Measurements from ENCODE around the gene ANO6.

The ANO6 gene

GRCh38 chr12:45400991-45401390 is 185.1 kb downstream of the ANO6 start:
- no peak for FAIRE-seq
- DNase-seq (ENCODE audit: insufficient read length, low spot score), result no peak
- TF ChIP-seq POLR2AphosphoS5 (IDR thresholded peaks at IDR 0.05; ENCODE audit: low read depth, low read length) (no peak), SPI1 (IDR thresholded peaks at IDR 0.05; ENCODE audit: low read depth, low read length) (no peak), POLR2A (IDR thresholded peaks at IDR 0.05; ENCODE audit: low read depth, low read length) (no peak), PAX5 (IDR thresholded peaks at IDR 0.05; ENCODE audit: insufficient read depth, low read length, severe bottlenecking) (no peak)

DNA sequence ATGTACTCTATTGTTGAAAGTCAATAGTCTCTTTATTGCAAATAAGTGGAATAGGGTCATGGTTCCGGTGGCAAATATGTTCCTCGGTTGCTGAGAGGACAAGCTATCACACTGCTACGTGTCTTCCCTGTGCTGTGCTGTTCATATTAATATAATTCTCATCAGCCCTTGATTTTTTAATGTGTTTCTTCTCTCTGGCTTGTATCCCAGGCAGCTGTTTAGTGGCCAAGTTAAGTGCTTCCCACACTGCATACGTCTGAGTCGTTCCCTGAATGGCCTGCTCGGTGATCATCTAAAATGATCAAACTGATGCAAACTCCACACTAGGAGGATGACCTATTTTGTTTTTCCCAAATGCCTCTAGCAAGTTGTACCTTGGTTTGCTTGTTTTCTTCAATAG is 186.4 kb downstream of the ANO6 start:
- TF ChIP-seq POU2F2 (IDR thresholded peaks at IDR 0.05; ENCODE audit: low read depth, low read length) (no peak), TAF1 (IDR thresholded peaks at IDR 0.05; ENCODE audit: low read depth, low read length) (no peak), SPI1 (IDR thresholded peaks at IDR 0.05; ENCODE audit: low read depth, low read length) (no peak), POLR2AphosphoS5 (IDR thresholded peaks at IDR 0.05; ENCODE audit: low read depth, low read length) (no peak), POLR2A (IDR thresholded peaks at IDR 0.05; ENCODE audit: low read depth, low read length) (no peak), PAX5 (IDR thresholded peaks at IDR 0.05; ENCODE audit: insufficient read depth, low read length, severe bottlenecking) (no peak)
- DNase-seq (ENCODE audit: insufficient read length, low spot score) (no peak), FAIRE-seq (no peak)

- TF ChIP-seq POLR2AphosphoS5 (IDR thresholded peaks at IDR 0.05; ENCODE audit: low read depth, low read length) (no peak), POU2F2 (IDR thresholded peaks at IDR 0.05; ENCODE audit: low read depth, low read length) (no peak), SPI1 (IDR thresholded peaks at IDR 0.05; ENCODE audit: low read depth, low read length) (no peak), PAX5 (IDR thresholded peaks at IDR 0.05; ENCODE audit: insufficient read depth, low read length, severe bottlenecking) (no peak)
- no peak for FAIRE-seq
- no peak for DNase-seq (ENCODE audit: insufficient read length, low spot score)
Measured at GRCh38 chr12:45406988-45407850, 191.3 kb downstream of the ANO6 start.

DNA sequence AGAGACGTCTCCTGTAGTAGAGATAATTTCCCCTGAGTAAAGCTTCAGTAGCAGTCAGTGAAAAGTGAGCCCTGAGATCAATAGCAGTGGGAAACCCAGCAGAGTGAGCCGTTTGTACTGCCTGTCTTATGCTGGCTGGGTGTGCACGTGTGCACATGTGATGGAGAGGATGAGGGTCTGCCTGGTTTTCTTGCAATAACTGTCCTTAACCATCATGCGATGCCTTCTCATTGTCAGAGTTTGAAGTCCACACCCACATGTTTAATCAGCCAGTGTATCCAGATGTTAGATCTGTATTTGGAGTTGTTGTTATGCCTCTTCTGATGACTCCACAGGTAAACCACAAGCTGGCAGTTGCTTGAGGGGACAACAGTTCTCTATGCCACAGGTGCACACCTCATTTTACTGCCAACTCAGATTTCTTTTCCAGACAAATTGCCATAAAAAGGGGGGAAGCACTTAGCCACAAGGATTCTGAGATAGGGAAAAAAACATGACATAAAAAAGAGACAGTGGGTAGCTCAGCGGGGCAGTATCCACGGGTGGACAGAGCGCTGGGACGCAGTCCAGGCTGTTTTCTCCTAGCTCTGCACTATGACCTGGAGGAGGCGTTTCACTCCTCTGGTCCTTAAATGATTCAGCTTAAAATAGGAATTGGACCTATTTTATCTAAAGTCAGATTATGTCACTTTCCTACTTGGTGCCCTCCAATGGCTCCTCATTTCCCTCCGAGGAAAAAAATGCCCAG is 192.3 kb downstream of the ANO6 start:
- TF ChIP-seq SPI1 (IDR thresholded peaks at IDR 0.05; ENCODE audit: low read depth, low read length) (no peak), POU2F2 (IDR thresholded peaks at IDR 0.05; ENCODE audit: low read depth, low read length) (no peak), POLR2AphosphoS5 (IDR thresholded peaks at IDR 0.05; ENCODE audit: low read depth, low read length) (no peak), TAF1 (IDR thresholded peaks at IDR 0.05; ENCODE audit: low read depth, low read length) (no peak), PAX5 (IDR thresholded peaks at IDR 0.05; ENCODE audit: insufficient read depth, low read length, severe bottlenecking) (no peak), POLR2A (IDR thresholded peaks at IDR 0.05; ENCODE audit: low read depth, low read length) (no peak)
- no peak for FAIRE-seq
- DNase-seq (ENCODE audit: insufficient read length, low spot score), result no peak

- TF ChIP-seq TAF1 (IDR thresholded peaks at IDR 0.05; ENCODE audit: low read depth, low read length) (no peak), POU2F2 (IDR thresholded peaks at IDR 0.05; ENCODE audit: low read depth, low read length) (no peak), POLR2A (IDR thresholded peaks at IDR 0.05; ENCODE audit: low read depth, low read length) (no peak), SPI1 (IDR thresholded peaks at IDR 0.05; ENCODE audit: low read depth, low read length) (no peak)
- no peak for FAIRE-seq
- DNase-seq (ENCODE audit: insufficient read length, low spot score), result no peak
Measured at GRCh38 chr12:45408729-45409114, 192.8 kb downstream of the ANO6 start.

DNA sequence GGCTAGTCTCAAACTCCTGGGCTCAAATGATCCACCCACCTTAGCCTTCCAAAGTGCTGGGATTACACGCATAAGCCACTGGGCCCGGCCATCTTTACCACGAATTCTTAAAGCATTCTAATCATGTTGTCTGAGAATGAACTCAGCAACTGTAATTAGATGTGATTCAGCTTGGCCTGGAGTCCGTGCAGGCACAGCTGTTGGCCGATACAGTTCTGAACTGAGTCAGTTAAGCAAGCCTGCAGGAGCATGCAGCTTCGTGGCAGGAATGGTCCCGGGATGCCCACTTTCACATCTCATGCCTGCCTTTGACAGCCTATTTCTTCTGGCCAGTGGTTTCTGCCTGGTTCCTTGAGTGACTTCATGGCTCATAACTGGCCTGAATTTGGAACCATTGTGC is 194.1 kb downstream of the ANO6 start:
- no peak for TF ChIP-seq POU2F2 (IDR thresholded peaks at IDR 0.05; ENCODE audit: low read depth, low read length)
- no peak for TF ChIP-seq TAF1 (IDR thresholded peaks at IDR 0.05; ENCODE audit: low read depth, low read length)
- TF ChIP-seq POLR2A (IDR thresholded peaks at IDR 0.05; ENCODE audit: low read depth, low read length), result no peak
- no peak for TF ChIP-seq SPI1 (IDR thresholded peaks at IDR 0.05; ENCODE audit: low read depth, low read length)
- no peak for FAIRE-seq
- DNase-seq (ENCODE audit: insufficient read length, low spot score), result no peak

- TF ChIP-seq POLR2AphosphoS5 (IDR thresholded peaks at IDR 0.05; ENCODE audit: low read depth, low read length) (no peak), PAX5 (IDR thresholded peaks at IDR 0.05; ENCODE audit: insufficient read depth, low read length, severe bottlenecking) (no peak), POLR2A (IDR thresholded peaks at IDR 0.05; ENCODE audit: low read depth, low read length) (no peak), SPI1 (IDR thresholded peaks at IDR 0.05; ENCODE audit: low read depth, low read length) (no peak), POU2F2 (IDR thresholded peaks at IDR 0.05; ENCODE audit: low read depth, low read length) (no peak), TAF1 (IDR thresholded peaks at IDR 0.05; ENCODE audit: low read depth, low read length) (no peak)
- FAIRE-seq (no peak), DNase-seq (ENCODE audit: insufficient read length, low spot score) (no peak)
Measured at GRCh38 chr12:45411626-45412025, 195.7 kb downstream of the ANO6 start.

DNA sequence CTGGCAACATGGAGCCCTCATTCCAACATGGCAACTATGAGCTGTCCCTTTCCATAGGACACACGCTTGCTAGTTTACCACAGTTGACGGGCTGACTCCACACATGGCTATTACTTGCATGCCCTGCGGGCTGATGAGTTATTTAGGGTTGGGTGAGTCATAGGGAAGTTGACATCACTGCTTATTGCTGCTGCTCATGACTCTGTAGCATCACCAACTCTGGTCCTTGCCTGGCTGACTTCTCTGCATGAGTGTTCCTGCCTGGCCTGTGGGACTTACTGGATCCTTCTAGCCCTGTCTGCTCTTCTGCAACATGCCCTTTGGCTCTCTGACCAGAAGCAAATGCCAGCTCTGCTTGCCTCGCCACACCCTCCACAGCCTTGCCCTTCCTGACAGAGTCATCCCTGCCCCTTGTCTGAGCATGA is 199.5 kb downstream of the ANO6 start:
- DNase-seq (ENCODE audit: insufficient read length, low spot score) (no peak), FAIRE-seq (peak; percentile 41)
- TF ChIP-seq SPI1 (IDR thresholded peaks at IDR 0.05; ENCODE audit: low read depth, low read length) (no peak), PAX5 (IDR thresholded peaks at IDR 0.05; ENCODE audit: insufficient read depth, low read length, severe bottlenecking) (peak; percentile 57), TAF1 (IDR thresholded peaks at IDR 0.05; ENCODE audit: low read depth, low read length) (no peak)

DNA sequence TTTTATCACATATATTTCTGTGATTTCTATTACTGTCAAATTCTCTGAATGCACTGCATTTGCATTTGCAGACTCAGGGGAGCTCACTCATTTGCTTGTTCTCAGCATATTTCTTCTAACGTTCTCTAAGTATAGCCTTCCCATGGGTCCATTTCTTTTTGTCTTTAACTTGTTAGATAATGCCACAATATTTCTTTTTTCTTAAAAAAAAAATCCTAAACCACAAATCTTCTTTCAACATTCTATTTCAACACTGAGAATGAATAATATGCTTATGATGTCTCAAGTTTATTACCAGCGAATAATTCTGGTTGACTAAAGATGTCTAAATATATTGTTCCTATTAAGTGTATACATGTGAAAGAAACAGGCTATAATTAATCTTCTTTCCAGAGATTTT is 200.2 kb downstream of the ANO6 start:
- no peak for TF ChIP-seq SPI1 (IDR thresholded peaks at IDR 0.05; ENCODE audit: low read depth, low read length)
- TF ChIP-seq POLR2AphosphoS5 (IDR thresholded peaks at IDR 0.05; ENCODE audit: low read depth, low read length), result no peak
- TF ChIP-seq POU2F2 (IDR thresholded peaks at IDR 0.05; ENCODE audit: low read depth, low read length), result no peak
- no peak for TF ChIP-seq POLR2A (IDR thresholded peaks at IDR 0.05; ENCODE audit: low read depth, low read length)
- TF ChIP-seq TAF1 (IDR thresholded peaks at IDR 0.05; ENCODE audit: low read depth, low read length), result no peak
- no peak for TF ChIP-seq PAX5 (IDR thresholded peaks at IDR 0.05; ENCODE audit: insufficient read depth, low read length, severe bottlenecking)
- FAIRE-seq, result no peak
- DNase-seq (ENCODE audit: insufficient read length, low spot score), result no peak

DNA sequence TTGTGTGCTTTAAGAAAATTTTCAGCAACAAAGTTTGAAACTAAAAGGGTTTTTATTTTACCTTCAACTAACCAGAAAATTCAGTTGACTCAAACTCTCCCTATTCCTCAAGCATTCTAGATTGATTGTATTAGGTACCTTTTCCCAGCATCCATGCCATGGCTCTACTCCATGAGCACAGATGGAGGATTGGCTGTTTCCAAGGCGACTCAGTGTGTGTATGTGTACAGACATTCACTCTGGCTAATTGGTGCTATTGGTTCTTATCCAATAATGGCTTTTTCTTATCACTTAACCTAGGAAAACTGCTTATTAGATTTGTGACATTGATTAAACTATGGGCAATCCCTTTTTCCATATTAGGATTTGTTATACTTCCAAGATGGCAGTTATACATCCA is 202.6 kb downstream of the ANO6 start:
- FAIRE-seq (peak; percentile 40), DNase-seq (ENCODE audit: insufficient read length, low spot score) (no peak)
- TF ChIP-seq PAX5 (IDR thresholded peaks at IDR 0.05; ENCODE audit: insufficient read depth, low read length, severe bottlenecking) (no peak), POLR2AphosphoS5 (IDR thresholded peaks at IDR 0.05; ENCODE audit: low read depth, low read length) (no peak), TAF1 (IDR thresholded peaks at IDR 0.05; ENCODE audit: low read depth, low read length) (no peak), POU2F2 (IDR thresholded peaks at IDR 0.05; ENCODE audit: low read depth, low read length) (no peak), SPI1 (IDR thresholded peaks at IDR 0.05; ENCODE audit: low read depth, low read length) (no peak), POLR2A (IDR thresholded peaks at IDR 0.05; ENCODE audit: low read depth, low read length) (no peak)

All from GM12891 (cell line).